ENCODE results near the gene C1orf116.

The C1orf116 gene

GRCh38 chr1:207035877-207036551, 3.5 kb upstream of the C1orf116 start:
- Histone ChIP-seq H3K9me3 (no peaks in the 10 kb centered on the region), H3K4me3 (no peak overlapping the region), H3K4me1 (no peaks in the 10 kb centered on the region), H3K27me3 (ENCODE audit: low read depth) (peaks cover 25% of the 10 kb centered on the region), H3K36me3 (replicated peaks) (no peaks in the 10 kb centered on the region)
- DNase-seq (ENCODE audit: low spot score in 2 of 2) = no peak
- in situ Hi-C loops (cut with MboI; ENCODE audit: low sequenced_read_pairs) = no loop called here

DNA sequence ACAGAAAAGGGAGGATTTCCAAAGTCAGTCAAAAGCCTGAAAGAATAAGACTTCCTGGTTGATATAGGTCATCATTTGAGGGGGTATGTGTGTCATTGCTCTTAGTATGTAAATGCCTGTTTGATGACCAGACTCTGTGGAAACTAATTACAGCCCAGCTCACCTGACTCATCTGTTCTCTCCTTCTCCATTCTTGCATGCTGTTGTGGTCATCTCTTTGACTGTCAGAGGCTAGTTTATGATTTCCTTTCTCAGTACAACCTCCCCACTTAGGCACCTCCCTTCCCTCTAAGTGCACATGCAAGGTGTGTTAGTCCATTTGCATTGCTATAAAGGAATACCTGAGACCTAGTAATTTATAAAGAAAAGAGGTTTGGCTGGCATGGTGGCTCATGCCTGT, 2.4 kb upstream of the C1orf116 start:
- Histone ChIP-seq H3K9me3 (no peaks in the 10 kb centered on the region), H3K36me3 (replicated peaks) (no peaks in the 10 kb centered on the region), H3K27me3 (ENCODE audit: low read depth) (peaks cover 27% of the 10 kb centered on the region), H3K4me1 (no peaks in the 10 kb centered on the region), H3K4me3 (no peak overlapping the region)
- DNase-seq (ENCODE audit: low spot score in 2 of 2) = no peak
- in situ Hi-C loops (cut with MboI; ENCODE audit: low sequenced_read_pairs) = no loop called here

DNA sequence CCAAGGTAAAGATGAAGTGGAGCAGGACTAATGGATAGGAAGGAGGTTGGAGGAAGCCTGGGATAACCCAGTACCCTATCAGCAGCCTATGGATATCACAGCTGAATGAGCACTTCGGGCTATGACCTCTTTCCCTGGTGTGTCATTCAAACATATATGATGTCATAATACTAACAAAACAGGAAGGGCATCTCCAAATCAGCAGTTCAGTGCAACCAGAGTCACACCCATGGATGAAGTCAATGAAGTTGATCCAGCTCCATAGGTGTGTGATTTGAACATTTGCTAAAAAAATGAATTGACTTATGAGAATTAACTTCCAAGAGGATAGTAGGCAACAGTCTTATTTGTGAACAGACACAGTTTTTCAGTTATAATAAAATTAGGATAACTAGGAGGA, 1.7 kb upstream of the C1orf116 start:
- Histone ChIP-seq H3K36me3 (replicated peaks) (no peaks in the 10 kb centered on the region), H3K27me3 (ENCODE audit: low read depth) (peaks cover 32% of the 10 kb centered on the region), H3K4me3 (no peak overlapping the region), H3K9me3 (no peaks in the 10 kb centered on the region), H3K4me1 (no peaks in the 10 kb centered on the region)
- DNase-seq (ENCODE audit: low spot score in 2 of 2) = no peak
- in situ Hi-C loops (cut with MboI; ENCODE audit: low sequenced_read_pairs) = no loop called here

GRCh38 chr1:207033302-207033701, 746 bp upstream of the C1orf116 start:
- in situ Hi-C loops (cut with MboI; ENCODE audit: low sequenced_read_pairs) = no loop called here
- DNase-seq (ENCODE audit: low spot score in 2 of 2) = no peak
- Histone ChIP-seq H3K9me3 (no peaks in the 10 kb centered on the region), H3K27me3 (ENCODE audit: low read depth) (peaks cover 32% of the 10 kb centered on the region), H3K4me1 (no peaks in the 10 kb centered on the region), H3K36me3 (replicated peaks) (no peaks in the 10 kb centered on the region), H3K4me3 (no peak overlapping the region)

DNA sequence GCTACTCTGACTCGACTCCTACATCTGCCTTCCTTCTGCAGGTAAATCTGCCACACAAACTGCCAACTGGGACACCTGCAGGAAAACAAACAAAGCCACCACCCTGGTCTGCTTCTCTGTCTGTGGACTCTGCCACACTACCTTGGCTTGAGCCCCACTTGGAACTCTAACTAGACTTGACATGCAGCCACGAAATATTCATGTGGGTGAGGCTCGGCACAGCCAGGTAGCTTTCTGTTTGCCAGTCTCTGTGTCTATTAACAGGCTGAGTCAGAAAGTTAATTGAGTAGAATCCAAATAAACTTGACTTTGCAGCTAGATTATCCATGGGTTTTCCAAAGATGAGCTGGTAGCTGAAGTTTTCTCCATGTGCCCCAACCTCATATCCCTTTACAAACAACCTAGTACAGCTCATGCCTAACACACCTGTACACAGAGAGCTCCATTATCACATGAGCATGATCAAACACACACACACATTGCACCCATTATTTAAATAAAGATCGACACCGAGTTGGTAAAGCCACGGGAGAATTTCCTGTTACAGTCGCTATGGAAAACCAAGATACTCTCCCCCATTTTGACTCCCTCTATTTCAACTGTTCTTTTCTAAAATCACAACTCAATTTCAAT, 808 bp downstream of the C1orf116 start:
- Histone ChIP-seq H3K4me1 (no peaks in the 10 kb centered on the region), H3K27me3 (ENCODE audit: low read depth) (peaks cover 31% of the 10 kb centered on the region), H3K9me3 (no peaks in the 10 kb centered on the region), H3K4me3 (no peak overlapping the region), H3K36me3 (replicated peaks) (no peaks in the 10 kb centered on the region)
- in situ Hi-C loops (cut with MboI; ENCODE audit: low sequenced_read_pairs) = no loop called here
- no peak for DNase-seq (ENCODE audit: low spot score in 2 of 2)

DNA sequence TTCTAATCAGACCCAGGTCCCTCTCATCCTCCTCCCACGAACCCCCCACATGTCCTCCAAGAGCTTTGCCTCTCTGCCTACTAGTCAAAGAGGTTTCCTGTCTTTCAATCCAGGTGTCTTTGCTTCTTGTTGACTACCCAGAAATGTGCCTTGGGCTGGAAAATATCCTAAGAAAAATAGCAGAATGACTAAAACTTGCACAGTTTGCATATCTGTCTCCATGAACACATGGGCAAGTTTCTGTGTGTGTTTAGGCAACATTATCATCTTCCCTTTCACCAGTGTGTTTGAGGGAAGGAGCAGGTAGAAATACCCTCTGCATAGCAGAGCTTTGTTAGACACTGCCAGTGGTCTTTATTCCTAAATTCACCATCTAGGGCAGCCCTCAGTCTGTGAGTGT, 1.5 kb downstream of the C1orf116 start:
- peaks cover 31% of the 10 kb centered on the region for H3K27me3 ChIP-seq (ENCODE audit: low read depth)
- in situ Hi-C loops (cut with MboI; ENCODE audit: low sequenced_read_pairs) = no loop called here
- no peak for DNase-seq (ENCODE audit: low spot score in 2 of 2)
- H3K36me3 ChIP-seq (replicated peaks) = no peaks in the 10 kb centered on the region
- H3K4me3 ChIP-seq = no peak overlapping the region
- no peaks in the 10 kb centered on the region for H3K4me1 ChIP-seq
- no peaks in the 10 kb centered on the region for H3K9me3 ChIP-seq

- H3K9me3 ChIP-seq = no peaks in the 10 kb centered on the region
- H3K4me3 ChIP-seq = no peak overlapping the region
- DNase-seq (ENCODE audit: low spot score in 2 of 2) = no peak
- H3K4me1 ChIP-seq = no peaks in the 10 kb centered on the region
- no peaks in the 10 kb centered on the region for H3K36me3 ChIP-seq (replicated peaks)
- in situ Hi-C loops (cut with MboI; ENCODE audit: low sequenced_read_pairs) = no loop called here
- H3K27me3 ChIP-seq (ENCODE audit: low read depth) = peaks cover 31% of the 10 kb centered on the region
Measured at GRCh38 chr1:207030522-207031009, 2.0 kb downstream of the C1orf116 start.

DNA sequence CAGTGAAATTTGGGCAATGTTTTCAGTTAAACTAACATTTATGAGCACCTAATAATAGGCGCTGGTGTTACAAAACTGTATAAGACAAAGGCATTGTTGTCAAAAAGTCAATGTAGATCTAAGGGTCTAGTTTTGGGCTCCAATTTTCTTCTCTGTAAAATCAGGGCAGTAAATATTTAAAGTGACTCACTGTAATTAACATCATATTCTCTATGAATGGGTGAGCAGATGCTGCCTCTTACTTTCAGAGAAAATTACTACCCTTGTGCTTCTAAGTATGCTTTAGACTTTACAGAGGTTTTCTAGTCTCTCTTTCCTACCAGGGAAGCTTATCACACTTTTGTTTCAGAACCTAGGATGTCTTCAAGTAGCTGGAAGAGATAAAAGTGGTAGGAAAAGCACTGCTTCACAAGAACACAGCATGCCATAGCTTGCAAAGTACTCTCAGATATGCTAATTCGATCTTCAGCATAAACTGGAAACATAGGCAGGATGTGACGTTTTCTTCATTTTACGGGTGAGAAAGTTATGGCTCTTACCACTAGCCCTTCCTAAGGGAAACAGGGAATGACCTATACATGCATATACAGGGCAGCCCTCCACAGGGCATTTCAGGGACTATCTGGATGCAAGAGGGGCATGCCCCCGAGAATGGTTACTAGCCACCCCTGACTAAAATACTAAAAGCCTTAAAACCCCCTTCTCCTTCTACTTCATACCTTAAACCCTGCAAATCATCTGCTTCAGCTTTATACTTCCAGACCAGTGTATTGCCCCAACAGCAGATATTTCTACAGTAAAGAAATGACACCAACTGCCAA, 2.6 kb downstream of the C1orf116 start:
- no peak overlapping the region for H3K4me3 ChIP-seq
- peaks cover 31% of the 10 kb centered on the region for H3K27me3 ChIP-seq (ENCODE audit: low read depth)
- H3K9me3 ChIP-seq = no peaks in the 10 kb centered on the region
- in situ Hi-C loops (cut with MboI; ENCODE audit: low sequenced_read_pairs) = no loop called here
- DNase-seq (ENCODE audit: low spot score in 2 of 2) = no peak
- H3K36me3 ChIP-seq (replicated peaks) = no peaks in the 10 kb centered on the region
- H3K4me1 ChIP-seq = no peaks in the 10 kb centered on the region

- H3K27me3 ChIP-seq (ENCODE audit: low read depth) = peaks cover 28% of the 10 kb centered on the region
- in situ Hi-C loops (cut with MboI; ENCODE audit: low sequenced_read_pairs) = no loop called here
- no peak for DNase-seq (ENCODE audit: low spot score in 2 of 2)
- no peaks in the 10 kb centered on the region for H3K9me3 ChIP-seq
- no peaks in the 10 kb centered on the region for H3K4me1 ChIP-seq
- H3K36me3 ChIP-seq (replicated peaks) = no peaks in the 10 kb centered on the region
- H3K4me3 ChIP-seq = no peak overlapping the region
Measured at GRCh38 chr1:207028884-207029650, 3.5 kb downstream of the C1orf116 start.

- in situ Hi-C loops (cut with MboI; ENCODE audit: low sequenced_read_pairs) = no loop called here
- Histone ChIP-seq H3K4me1 (no peaks in the 10 kb centered on the region), H3K9me3 (no peaks in the 10 kb centered on the region), H3K27me3 (ENCODE audit: low read depth) (peaks cover 18% of the 10 kb centered on the region), H3K36me3 (replicated peaks) (no peaks in the 10 kb centered on the region), H3K4me3 (no peak overlapping the region)
- no peak for DNase-seq (ENCODE audit: low spot score in 2 of 2)
Measured at GRCh38 chr1:207027921-207028320, 4.6 kb downstream of the C1orf116 start.

GRCh38 chr1:207027206-207027777, 5.3 kb downstream of the C1orf116 start:
- Histone ChIP-seq H3K4me3 (no peak overlapping the region), H3K36me3 (replicated peaks) (no peaks in the 10 kb centered on the region), H3K9me3 (no peaks in the 10 kb centered on the region), H3K4me1 (no peaks in the 10 kb centered on the region), H3K27me3 (ENCODE audit: low read depth) (peaks cover 16% of the 10 kb centered on the region)
- no peak for DNase-seq (ENCODE audit: low spot score in 2 of 2)
- in situ Hi-C loops (cut with MboI; ENCODE audit: low sequenced_read_pairs) = no loop called here

- in situ Hi-C loops (cut with MboI; ENCODE audit: low sequenced_read_pairs) = no loop called here
- Histone ChIP-seq H3K4me3 (no peak overlapping the region), H3K27me3 (ENCODE audit: low read depth) (peaks cover 14% of the 10 kb centered on the region)
Measured at GRCh38 chr1:207026104-207026534, 6.4 kb downstream of the C1orf116 start.

GRCh38 chr1:207025146-207025880, 7.2 kb downstream of the C1orf116 start:
- Histone ChIP-seq H3K4me1 (no peaks in the 10 kb centered on the region), H3K36me3 (replicated peaks) (no peaks in the 10 kb centered on the region), H3K27me3 (ENCODE audit: low read depth) (peaks cover 13% of the 10 kb centered on the region), H3K4me3 (no peak overlapping the region), H3K9me3 (no peaks in the 10 kb centered on the region)
- in situ Hi-C loops (cut with MboI; ENCODE audit: low sequenced_read_pairs) = no loop called here
- no peak for DNase-seq (ENCODE audit: low spot score in 2 of 2)

More at GRCh38 chr1:207026104-207026534, 6.4 kb downstream of the C1orf116 start:
- H3K9me3 ChIP-seq = no peaks in the 10 kb centered on the region
- DNase-seq (ENCODE audit: low spot score in 2 of 2) = no peak
- no peaks in the 10 kb centered on the region for H3K36me3 ChIP-seq (replicated peaks)
- H3K4me1 ChIP-seq = no peaks in the 10 kb centered on the region

All from HAP-1 (cell line).